SK-N-SH treated with all-trans-retinoic acid at 6 μM for 48 hours (cell line): Measurements from ENCODE around the gene CELF4.

Experiments
- BACH2 ChIP-seq: fragments of 250-450 bp; sonication (Bioruptor Pico); IDR thresholded peaks from 2 replicates; pipeline ENCODE4 v1.9.0; 2021; ENCODE audit warnings: mild to moderate bottlenecking, borderline replicate concordance
- ZC3H10 ChIP-seq: fragments of 250-450 bp; sonication (Bioruptor Pico); IDR thresholded peaks from 2 replicates; pipeline ENCODE4 v1.5.1; 2021; ENCODE audit warnings: mild to moderate bottlenecking, moderate library complexity
- ZFP30 ChIP-seq: fragments of 450-650 bp; formaldehyde crosslinking; IDR thresholded peaks from 2 replicates; pipeline ENCODE4 v1.5.0; 2022; ENCODE audit warnings: mild to moderate bottlenecking, moderate library complexity

DNA sequence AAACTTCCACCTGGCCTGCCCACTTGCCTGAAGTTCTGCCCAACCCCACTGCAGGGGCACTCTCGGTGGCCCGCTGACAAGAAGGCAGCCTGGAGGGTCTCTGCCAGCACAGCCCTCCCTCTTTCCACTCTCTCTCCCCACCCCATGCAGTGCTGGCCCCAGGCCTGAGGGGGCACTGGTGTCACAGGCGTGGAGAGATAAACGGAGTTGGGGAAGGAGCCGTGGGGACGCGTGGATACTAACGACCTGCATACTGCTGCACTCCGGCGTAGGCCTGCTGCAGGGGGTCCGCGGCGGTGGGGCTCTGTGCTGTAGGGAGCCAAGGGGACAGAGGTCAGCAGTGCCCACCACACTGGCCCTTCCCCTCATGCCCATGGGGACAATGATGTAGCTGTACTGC lies 299.3 kb downstream of the CELF4 start:
- TF ChIP-seq BACH2 (CRISPR knock-in tag): no peak
- no peak for TF ChIP-seq ZFP30
- no peak for TF ChIP-seq ZC3H10 (CRISPR knock-in tag)
